GM13976 (cell line): ENCODE results near the gene SMCO2.
A peak's percentile ranks its signal among the peaks of the same experiment; 100 is the strongest.

Experiments used
- DNase-seq: peaks from one replicate; pipeline ENCODE4 v3.0.0; 2012; ENCODE audit warnings: low spot score
- CTCF ChIP-seq: IDR thresholded peaks from 2 replicates; pipeline ENCODE4 v1.5.1; 2012; ENCODE audit warnings: borderline replicate concordance, mild to moderate bottlenecking; ENCODE audit not compliant: insufficient read depth; ENCODE audit errors: extremely low read depth, missing control alignments, control extremely low read depth
- in situ Hi-C: fragments of 300-500 bp; cut with MboI; formaldehyde crosslinking; loops from one replicate; pipeline ENCODE4 v1.12.0; 2022; ENCODE audit warnings: low sequenced_read_pairs, mixed read lengths, inconsistent platforms; ENCODE audit not compliant: unreplicated experiment

Gene SMCO2

GRCh38 chr12:27534060-27534764 lies 87.7 kb downstream of the SMCO2 start:
- in situ Hi-C loops, result no loop called here
- no peak for TF ChIP-seq CTCF
- DNase-seq, result peak; percentile 50

GRCh38 chr12:27534765-27535161 lies 88.2 kb downstream of the SMCO2 start:
- no peak for TF ChIP-seq CTCF
- in situ Hi-C loops, result no loop called here
- DNase-seq, result no peak

- in situ Hi-C loops, result no loop called here
- DNase-seq, result no peak
- TF ChIP-seq CTCF, result no peak
These were observed 88.8 kb downstream of the SMCO2 start for GRCh38 chr12:27535318-27535717.

- in situ Hi-C loops, result no loop called here
- no peak for DNase-seq
- TF ChIP-seq CTCF, result no peak
These were observed 91.5 kb downstream of the SMCO2 start for GRCh38 chr12:27537855-27538675.

- DNase-seq, result no peak
- in situ Hi-C loops, result no loop called here
- no peak for TF ChIP-seq CTCF
These were observed 92.7 kb downstream of the SMCO2 start for GRCh38 chr12:27539191-27539631.

- no peak for DNase-seq
- in situ Hi-C loops, result no loop called here
- no peak for TF ChIP-seq CTCF
These were observed 94.6 kb downstream of the SMCO2 start for GRCh38 chr12:27541031-27541719.
